Measurements from ENCODE around the gene TRIM72. TPM values are rescaled to one million over a fixed set of nuclear protein-coding genes. Genes with fewer than 3 reads are reported as not detected.

TRIM72 gene
- total and polyA plus RNA-seq, 9 of the 15 experiments (the other 6 are each of a cell fraction or from before 2014, with no cell fraction given): under 0.01 TPM; not detected in 8

DNA sequence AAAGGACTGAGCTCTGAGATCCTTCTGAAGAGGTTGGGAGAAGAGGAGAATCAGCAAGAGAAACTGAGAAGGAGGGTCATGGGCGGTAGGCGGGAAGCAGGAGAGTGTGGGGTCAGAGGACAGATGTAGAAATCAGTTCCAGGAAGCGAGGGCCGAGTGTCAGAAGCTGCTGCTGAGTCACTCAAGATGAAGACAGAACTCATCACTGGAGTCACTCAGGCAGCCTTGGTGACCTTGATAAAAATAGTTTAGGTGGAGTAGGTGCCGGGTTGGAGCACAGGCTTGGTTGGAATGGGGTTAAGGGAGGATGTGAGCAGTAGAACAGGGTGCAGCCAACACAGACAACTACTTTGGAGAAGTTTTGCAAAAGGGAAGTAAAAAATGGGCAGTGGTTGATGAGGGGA is 39.7 kb downstream of the TRIM72 start (continued):
- TF ChIP-seq, protein P1, sequence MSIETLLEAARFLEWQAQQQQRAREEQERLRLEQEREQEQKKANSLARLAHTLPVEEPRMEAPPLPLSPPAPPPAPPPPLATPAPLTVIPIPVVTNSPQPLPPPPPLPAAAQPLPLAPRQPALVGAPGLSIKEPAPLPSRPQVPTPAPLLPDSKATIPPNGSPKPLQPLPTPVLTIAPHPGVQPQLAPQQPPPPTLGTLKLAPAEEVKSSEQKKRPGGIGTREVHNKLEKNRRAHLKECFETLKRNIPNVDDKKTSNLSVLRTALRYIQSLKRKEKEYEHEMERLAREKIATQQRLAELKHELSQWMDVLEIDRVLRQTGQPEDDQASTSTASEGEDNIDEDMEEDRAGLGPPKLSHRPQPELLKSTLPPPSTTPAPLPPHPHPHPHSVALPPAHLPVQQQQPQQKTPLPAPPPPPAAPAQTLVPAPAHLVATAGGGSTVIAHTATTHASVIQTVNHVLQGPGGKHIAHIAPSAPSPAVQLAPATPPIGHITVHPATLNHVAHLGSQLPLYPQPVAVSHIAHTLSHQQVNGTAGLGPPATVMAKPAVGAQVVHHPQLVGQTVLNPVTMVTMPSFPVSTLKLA (conservative IDR thresholded peaks at IDR 0.05): peak in 1 of 2 experiments; percentile 58; a peak in 1 of 4 replicates
- TF ChIP-seq, protein P2, sequence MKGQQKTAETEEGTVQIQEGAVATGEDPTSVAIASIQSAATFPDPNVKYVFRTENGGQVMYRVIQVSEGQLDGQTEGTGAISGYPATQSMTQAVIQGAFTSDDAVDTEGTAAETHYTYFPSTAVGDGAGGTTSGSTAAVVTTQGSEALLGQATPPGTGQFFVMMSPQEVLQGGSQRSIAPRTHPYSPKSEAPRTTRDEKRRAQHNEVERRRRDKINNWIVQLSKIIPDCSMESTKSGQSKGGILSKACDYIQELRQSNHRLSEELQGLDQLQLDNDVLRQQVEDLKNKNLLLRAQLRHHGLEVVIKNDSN (CRISPR knock-in tag; IDR thresholded peaks at IDR 0.05): no peak
- TF ChIP-seq, protein P3, sequence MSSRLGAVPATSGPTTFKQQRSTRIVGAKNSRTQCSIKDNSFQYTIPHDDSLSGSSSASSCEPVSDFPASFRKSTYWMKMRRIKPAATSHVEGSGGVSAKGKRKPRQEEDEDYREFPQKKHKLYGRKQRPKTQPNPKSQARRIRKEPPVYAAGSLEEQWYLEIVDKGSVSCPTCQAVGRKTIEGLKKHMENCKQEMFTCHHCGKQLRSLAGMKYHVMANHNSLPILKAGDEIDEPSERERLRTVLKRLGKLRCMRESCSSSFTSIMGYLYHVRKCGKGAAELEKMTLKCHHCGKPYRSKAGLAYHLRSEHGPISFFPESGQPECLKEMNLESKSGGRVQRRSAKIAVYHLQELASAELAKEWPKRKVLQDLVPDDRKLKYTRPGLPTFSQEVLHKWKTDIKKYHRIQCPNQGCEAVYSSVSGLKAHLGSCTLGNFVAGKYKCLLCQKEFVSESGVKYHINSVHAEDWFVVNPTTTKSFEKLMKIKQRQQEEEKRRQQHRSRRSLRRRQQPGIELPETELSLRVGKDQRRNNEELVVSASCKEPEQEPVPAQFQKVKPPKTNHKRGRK (tag; IDR thresholded peaks at IDR 0.05): no peak
- TF ChIP-seq POLR2AphosphoS5 (IDR thresholded peaks at IDR 0.05; ENCODE audit: control insufficient read depth, insufficient read depth, low read depth, low read length) (no peak), ZSCAN29 (IDR thresholded peaks at IDR 0.05) (no peak), ASH1L (IDR thresholded peaks at IDR 0.05; ENCODE audit: borderline replicate concordance, low read depth, partially characterized antibody) (no peak), CXXC5 (CRISPR knock-in tag; IDR thresholded peaks at IDR 0.05) (peak; percentile 69), RB1 (IDR thresholded peaks at IDR 0.05; ENCODE audit: low read depth) (peak; percentile 64), ARID2 (IDR thresholded peaks at IDR 0.05) (no peak), PRPF4 (IDR thresholded peaks at IDR 0.05; ENCODE audit: insufficient read depth, low read depth, low read length, poor library complexity, severe bottlenecking) (no peak), HDAC3 (IDR thresholded peaks at IDR 0.05; ENCODE audit: borderline replicate concordance, partially characterized antibody) (peak; percentile 41), ETV6 (IDR thresholded peaks at IDR 0.05; ENCODE audit: borderline replicate concordance in 1 of 2, low read depth in 2 of 2, low read length in 1 of 2) (no peak; a peak in 2 of 4 replicates), ETV6 (CRISPR knock-in tag; IDR thresholded peaks at IDR 0.05; ENCODE audit: borderline replicate concordance) (no peak), ZNF121 (CRISPR knock-in tag; conservative IDR thresholded peaks at IDR 0.05) (no peak), SRSF3 (IDR thresholded peaks at IDR 0.05; ENCODE audit: insufficient read depth, low read length) (no peak), NFE2 (IDR thresholded peaks at IDR 0.05; ENCODE audit: low read depth) (peak; percentile 99), COPS2 (conservative IDR thresholded peaks at IDR 0.05) (no peak), MEF2D (tag; conservative IDR thresholded peaks at IDR 0.05; ENCODE audit: low read depth) (0 out of 2 replicates have a peak, but pooled peaks have one; percentile 69), ZFP36 (IDR thresholded peaks at IDR 0.05; ENCODE audit: low read depth, low read length, partially characterized antibody) (peak; percentile 29), ATF7 (IDR thresholded peaks at IDR 0.05) (peak; percentile 68), SMARCE1 (IDR thresholded peaks at IDR 0.05) (peak; percentile 91)

Data from K562 (cell line).